Left forelimb (tissue), 1 donor: ENCODE data around the gene GADL1.

ENCODE experiments used
- DNase-seq: peaks from one replicate; pipeline ENCODE4 v3.0.0-alpha.2; 2018; ENCODE audit warnings: low spot score

GADL1 gene

DNA sequence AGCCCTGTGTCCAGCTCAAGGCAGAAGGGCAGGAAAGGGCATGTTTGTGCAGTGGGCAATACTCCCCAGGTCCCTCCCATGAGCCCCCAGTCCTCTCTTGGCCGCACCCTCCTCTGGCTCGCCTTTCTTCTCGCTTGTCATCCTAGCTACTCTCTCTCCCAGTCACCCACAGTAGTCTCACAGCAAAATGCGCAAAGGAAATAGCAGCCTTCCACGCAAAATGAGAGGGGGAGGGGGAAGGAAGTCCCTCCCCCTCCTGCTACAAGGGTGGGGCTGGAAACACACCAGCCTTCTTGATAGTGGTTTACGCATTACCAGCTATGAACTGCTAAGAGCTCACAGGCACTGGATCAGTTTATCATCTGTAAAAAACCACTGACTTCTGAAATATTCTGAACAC is 83.8 kb downstream of the GADL1 start:
- DNase-seq, result no peak

DNA sequence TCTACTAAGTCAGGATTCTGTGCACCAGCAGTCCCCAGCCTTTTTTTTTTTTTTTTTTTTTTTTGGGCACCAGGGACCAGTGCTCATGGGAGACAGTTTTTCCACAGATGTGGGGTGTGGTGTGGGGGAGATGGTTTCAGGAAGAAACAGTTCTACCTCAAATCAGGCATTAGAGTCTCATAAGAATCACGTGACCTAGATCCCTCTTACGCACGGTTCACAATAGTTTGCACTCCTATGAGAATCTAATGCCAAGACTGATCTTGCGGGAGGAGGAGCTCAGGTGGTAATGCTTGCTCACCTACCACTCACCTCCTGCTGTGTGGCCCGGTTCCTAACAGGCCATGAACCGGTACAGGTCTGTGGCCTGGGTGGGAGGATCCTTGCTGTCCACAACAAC is 88.8 kb downstream of the GADL1 start:
- DNase-seq, result no peak

DNA sequence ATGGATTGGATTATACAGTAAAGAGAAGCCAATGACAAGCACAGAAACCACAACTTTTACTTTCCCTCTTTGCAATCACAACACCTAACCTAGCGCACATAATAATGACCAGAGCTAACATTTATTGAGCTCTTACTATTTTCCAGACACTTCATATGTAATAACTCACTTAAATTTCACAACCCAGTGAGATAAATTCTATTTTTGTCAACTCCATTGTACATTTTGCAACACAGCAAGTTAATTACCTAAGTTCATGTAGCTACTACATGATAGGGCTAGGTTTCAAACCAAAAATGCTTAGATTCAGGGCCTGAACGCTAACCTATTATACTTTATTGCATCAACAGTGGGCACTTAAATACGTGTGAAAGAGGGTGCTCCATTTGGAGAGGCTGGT is 89.5 kb downstream of the GADL1 start:
- no peak for DNase-seq

DNA sequence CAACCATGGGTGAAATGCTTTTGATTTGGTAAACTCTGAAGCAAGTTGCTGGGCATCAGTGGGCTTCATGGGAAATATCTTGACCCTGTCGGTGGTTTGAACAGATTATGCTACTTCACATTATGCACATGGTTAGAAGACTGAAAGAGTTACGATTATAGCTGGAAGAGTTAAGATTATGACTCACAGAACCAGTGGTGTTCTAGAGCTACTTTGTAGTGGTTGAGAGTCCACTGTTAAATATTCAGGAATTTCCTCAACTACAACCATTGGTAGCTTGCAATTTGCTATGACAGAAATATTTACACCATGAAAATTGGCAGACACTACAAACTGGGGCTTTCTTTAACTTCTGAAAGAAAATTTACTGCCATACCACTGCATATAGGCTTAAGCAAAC is 99.3 kb downstream of the GADL1 start:
- DNase-seq, result no peak

DNA sequence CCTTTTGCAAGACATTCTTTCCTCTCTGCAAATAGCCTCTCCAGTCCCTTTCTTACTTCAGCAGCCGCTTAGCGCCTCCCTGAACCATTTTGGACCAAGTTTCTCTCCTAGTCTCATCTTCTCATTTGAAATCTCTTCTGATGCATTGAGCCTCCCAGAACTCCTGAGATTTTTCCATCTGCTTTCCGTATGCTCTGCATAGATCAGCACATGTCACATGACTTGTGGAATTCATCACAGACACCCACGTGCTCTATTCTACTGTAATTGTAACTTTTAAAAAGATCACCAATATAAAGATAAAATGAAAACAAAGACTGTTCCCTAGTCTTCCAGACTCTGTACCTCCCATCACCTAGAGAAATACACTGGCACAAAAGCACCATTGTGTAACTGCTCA is 100.7 kb downstream of the GADL1 start:
- DNase-seq, result no peak

DNA sequence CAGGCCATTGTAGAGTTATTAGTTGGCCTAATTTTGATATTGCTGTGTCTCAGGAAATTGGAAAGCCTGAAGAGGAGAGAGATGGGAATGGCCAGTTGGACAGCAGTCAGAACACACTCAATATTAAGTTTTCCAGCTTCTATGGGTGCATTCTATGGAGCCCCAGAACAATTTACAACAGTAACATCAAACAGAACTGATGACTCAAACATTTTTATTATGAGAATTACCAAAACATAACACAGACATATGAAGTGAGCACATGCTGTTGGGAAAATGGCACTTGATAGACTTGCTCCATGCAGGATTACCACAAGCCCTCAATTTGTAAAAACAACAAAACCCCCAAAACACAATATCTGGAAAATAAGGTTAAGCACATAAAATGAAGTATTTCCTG is 104.3 kb downstream of the GADL1 start:
- no peak for DNase-seq

DNA sequence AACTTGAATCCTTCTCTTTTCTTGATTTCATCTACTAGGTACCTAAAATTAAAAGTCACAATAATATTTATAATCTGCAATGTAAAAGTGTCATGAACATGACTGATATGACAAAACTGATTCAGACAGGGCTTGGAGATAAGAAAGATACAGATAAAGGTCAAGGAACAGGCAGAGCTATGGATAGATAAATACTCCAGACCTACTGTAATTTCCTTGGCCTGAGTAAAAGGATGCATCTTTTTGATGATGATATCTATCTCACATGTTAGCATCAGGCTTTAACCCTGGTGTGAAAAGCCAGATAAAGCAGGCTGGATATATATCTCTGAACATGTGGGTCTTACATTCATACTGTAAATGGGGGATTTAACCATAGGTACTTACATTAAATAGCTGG is 108.1 kb downstream of the GADL1 start:
- no peak for DNase-seq

DNA sequence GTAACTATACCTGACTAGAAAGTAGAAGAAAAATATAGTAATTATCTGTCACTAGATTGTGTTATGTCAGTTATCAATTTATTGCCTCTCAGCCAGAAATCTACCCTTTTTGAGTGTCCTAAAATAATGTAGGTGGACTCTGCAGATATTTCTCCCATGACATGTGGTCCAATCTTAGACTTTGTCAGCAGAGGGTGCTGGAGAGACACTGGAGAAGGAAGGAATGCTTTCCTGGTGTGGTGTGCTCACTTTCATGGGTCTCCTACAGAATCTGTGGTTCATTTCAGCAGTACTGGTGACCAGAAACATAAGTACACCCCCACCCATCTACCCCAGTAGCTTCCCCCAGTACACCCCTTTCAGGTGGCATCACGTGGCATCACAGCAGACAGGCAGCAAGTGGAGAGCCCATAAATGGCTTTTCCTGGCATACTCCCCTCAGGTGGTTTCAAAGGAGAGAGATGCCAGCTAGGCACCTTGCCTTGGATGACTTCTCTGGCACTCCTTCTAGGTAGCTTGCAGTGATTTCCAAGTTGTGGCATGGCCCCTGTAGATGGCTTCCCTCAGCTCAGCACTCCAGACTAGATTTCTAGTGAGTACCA is 114.7 kb downstream of the GADL1 start:
- no peak for DNase-seq

DNA sequence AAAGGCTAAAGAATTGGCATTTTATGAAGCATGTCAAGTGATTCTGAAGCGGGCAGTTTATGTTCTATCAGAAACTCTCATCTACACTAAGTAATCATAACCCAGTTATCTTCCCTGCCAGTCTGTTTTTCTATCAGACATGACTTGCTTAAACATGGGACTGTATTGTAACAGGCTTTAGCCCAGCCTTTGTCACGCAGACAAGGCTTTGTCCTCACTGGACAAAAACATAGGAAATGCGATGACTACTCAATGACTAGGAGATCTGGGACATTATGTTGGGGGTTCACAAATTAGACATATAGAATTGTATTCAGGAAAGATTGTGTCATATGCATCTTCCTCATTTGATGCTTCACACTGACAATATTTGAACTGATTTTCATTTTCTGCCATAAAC is 115.5 kb downstream of the GADL1 start:
- DNase-seq, result no peak

DNA sequence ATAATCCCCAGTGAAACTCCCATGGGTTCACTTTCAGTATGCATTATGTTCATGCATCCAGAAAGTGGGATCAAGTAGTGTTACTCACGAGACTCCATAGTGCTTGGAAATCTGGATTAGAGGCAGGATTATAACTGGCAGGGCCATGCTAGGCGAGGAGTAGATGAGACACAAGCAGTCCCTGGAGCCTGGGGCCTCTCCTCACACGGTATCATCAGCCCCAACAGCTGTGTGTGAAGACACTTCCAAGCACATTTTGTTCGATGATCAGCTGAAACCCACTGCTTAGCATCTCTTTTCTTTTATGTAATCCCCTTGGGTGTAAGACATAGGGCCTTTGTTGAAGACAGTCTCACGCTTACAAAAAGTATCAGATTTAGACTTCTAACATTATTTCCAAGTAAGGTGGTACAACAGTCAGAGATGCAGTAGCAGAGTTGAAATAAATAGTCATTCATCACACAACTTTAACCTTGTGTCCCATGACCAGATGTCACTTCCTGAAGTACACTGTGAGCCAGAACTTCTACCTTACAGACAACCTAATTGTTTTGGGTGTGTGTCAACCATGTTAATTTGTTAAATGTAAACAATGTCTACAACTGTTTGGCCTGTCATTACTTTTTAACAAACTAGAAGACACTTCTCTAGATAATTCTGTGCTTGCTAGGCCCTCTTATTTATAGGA is 116.9 kb downstream of the GADL1 start:
- DNase-seq, result no peak

DNA sequence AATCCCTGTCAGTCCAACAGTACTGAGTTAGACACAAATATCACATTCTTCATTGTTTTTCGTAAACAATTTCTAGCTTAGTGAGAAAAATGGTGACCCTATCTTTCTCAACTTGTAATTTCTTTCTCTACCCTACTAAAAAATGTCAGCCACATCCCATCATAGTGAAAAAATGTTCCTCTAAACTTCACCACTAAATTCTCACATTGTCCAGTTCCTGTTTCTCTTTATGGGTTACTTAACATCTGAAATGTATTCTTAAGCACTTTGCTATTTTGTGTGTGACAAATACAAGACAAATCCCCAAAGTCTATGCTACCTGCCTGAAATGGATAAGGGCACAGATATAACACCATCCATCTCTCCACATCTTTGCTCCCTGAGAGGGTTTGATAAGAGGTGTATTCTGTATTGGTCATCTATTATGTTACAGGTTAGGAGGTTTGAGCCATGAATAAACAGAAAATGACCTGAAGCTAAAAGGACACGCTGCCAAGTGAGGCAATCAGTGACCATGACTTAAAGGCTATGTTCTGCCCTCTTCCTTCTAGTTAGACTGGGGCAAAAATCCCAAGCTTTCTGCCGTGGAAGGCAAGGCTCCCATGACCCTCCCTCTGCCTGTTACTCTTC is 118.2 kb downstream of the GADL1 start:
- DNase-seq, result no peak

DNA sequence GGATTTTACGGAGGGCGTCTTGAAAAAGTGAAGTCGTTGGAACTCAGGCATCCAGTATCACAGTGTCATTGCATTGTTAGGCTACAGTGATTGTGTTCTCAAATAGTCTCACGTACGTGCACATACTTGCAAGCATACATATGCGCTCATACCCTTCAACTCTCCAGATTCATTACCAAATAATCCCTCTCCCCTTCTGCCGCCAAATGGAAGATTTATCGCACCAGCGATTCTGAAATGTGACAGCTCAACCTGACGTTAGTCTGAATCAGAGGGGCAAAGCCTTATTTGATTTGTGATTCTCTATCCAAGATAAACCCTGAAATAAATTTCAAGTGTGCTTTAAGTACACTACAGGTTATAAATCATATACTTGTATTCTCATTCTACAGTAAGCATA is 119.4 kb downstream of the GADL1 start:
- DNase-seq, result no peak

DNA sequence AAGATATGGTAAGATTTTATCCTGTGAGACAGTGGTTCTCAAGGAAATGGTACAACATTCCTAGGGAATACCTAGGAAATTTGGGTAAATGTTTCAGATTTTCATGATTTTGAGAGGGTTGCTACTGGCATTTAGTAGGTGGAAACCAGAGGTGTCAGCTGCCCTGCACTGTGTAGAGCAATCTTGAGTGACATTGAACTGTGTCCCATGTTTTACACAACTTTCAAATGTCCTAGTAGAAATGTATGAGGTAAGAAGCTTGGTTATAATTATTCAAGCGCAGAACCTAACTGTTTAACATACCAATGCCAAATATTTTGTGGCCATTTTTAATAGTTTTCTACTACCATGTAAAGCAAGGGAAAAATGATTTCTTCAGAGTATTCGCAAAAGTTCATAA is 120.4 kb downstream of the GADL1 start:
- no peak for DNase-seq

DNA sequence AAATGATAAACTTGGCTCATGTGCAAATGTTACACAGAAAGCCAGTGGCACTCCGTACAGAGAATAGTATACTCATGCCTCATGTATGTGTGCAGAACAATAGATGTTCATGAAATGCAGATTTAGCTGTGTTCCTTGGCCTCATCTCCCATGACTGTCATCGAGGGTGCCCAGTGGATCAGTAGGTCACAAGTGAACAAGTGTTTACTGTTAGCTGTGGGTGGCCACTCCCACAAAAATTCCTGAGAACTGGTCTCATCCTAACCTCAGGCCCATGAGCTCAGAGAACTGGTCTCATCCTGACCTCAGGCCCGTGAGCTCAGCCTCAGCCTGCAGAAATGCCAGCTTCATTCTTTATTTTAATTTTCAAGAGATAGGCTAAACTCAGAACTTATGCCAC is 124.1 kb downstream of the GADL1 start:
- DNase-seq, result no peak

DNA sequence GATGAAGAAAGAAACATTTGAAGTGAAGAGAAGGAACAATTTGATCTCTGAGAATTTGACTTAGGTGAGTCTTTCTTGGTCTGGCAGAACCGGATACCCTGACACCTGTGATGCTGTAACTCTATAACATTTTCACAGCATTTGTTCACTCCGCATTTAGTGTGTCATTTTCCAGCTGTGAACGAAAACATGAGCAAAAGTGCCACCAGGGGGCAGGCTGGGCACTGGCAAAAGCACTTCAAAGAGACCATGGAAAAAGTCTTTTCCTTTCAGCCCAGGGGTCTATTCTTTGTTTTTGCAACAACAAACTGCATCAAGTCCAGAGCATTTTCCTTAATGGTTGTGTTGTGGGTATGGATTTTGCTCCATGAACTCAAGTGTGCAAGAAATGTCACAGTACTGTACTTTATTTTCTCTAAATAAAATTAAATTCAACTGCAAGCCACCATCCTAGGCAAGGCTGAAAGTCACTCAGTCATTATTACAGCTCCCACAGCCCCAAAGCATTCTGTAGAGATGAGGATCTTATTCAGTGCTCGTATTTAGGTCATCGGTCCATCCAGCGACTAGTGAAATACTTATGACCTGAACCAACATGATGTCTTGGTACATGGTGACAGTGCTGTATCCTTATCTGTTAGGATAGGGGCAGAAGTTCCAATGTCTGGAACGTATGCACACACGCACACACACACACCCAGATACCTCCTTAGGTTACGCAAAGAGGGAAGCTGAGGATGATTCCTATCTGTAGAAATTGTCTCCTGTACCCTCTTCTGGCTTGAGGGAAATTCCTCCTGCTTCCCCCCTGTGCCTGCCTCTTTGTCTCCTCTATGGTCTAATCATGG is 125.5 kb downstream of the GADL1 start:
- peak; percentile 72 for DNase-seq

DNA sequence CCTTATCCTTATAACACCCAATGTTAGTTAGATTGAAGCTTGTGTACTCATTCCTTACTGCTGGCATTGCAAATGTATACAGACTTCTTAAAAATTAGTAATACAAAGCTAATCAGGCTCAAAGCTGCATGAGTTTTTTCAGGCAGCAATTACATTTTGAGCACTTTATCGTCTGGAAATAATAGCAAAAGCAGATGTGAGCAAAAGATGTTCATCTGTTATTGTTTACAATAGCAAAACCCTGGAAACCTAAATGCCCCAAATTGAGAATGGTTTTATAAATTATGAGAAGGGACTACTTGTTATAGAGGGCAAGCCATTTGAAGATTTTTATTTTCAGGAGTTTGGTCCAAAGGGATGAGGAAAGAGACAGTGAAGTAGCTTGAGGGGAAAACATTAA is 126.4 kb downstream of the GADL1 start:
- no peak for DNase-seq

DNA sequence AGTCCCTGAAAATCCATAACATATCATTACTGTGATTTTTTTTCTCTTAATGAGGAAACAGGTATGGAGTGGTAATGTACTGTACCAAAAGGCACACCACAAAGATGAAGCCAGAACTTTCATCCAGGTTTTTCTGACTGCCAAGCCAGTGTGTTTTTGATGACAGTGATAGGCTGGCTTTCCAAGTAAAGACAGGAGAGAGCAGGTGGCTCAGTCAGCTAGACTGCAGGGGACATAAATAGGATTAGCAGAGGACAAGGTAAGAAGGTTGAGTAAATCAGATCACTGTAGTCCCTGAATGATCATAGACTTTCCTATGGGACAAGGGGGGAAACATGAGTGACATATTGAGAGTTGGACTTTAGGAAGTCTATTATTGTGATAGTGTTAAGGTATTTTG is 127.9 kb downstream of the GADL1 start:
- no peak for DNase-seq

DNA sequence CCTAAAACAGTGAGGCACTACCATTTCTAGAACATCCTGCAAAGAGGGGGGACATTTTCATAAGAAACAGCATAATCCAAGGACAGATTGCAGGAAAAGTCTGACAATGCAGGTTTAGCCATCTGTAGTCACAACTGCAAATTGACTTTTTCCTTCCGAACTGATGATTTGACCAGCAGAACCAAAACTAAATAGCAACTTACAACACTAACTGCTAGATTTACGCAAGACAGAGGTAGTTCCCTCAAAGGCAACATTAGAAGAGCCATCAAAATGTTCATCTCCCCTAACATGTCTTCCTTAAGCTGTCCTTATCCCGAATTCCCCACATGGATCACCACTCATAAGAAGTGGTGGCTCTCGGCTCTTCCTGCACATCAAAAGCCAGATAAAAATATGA is 129.6 kb downstream of the GADL1 start:
- no peak for DNase-seq

DNA sequence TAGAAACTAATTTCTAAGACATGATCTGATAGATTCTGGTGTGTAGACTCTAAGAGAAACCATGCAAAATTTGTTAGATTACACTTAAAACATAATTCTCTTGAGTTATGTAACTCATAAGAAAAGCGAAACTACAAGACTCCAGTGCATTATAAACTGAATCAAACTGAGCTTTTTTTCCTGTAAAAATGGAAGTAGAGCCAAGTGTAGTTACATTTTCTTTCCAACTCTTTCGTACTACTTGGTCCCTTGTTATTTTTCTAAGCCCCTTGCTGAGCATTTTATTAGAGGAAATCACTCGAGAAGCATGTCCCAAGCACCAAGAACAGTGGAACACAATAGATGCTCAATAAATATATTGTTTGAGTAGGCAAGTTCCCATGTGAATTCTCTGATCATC is 130.2 kb downstream of the GADL1 start:
- no peak for DNase-seq

DNA sequence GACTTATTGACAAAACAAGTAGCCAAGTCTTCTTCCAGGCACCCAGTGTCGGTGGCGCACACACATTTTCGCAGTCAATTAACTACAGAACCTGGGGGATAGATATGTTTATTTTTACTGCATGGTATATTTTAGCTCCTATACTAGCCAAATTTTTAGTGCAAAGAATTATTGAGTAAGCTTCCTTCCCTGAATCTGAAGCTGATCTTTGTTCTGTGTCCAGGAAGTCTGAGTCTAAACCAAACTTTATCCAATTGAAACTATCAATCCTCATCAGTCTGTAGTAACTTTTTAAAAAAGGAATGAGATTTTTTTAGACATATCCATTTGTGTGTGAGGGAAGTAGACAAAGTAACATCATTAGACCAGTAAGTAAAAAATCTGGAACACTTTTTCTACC is 133.1 kb downstream of the GADL1 start:
- DNase-seq, result no peak

DNA sequence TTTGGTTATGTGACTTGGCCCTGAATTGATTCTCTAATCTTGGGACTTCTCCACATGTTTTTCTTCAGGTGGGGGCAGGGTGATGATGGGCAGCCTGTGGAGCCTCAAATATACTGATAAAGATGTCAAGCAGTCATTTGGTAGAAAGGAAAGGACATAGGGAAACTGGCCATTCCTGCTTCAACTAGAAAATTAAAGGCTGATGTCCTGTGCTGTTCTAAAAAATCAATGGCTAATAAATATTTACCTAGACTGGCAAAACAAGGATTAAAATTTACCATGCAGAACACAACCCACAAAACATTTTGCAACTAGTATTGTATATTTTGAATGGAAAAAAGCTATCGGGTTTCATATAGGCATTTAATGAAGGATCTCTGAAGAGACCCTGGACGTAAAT is 133.7 kb downstream of the GADL1 start:
- no peak for DNase-seq

DNA sequence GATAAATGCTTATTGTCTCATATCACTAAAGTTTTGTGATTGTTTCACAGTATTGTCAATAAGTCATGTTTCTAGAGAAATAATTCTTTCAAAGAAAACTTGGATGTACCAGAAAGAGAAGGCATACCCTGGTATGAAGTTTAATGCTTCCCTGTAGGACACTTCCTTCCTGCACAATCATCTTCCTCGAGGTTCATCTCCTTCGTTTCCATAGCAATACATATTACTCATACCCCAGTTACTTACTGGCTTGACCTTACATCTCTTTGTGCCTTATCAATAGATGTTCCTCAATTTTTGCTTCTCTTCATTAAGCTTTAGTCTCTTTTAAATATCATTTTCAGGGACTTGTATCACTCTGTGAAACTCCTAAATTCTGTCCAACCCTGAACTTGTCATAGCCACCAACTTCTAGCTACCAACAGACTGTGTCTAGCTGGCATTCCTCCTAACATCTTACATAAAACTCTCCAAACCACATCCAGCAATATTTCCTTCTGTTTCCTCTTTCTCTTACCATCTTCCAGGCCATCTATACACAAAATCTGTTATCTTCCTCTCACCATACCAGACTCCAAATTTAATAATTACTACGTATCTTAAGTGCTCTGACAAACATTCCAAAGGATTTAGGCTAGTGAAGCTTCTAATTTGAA is 134.3 kb downstream of the GADL1 start:
- DNase-seq, result no peak
